ENCODE data around the gene FAM47E. TPM values are rescaled to one million over a fixed set of nuclear protein-coding genes. Genes with fewer than 3 reads are reported as not detected.

Gene FAM47E
- total RNA-seq, 1 experiment from 2014 or later, result 2.0 TPM

DNA sequence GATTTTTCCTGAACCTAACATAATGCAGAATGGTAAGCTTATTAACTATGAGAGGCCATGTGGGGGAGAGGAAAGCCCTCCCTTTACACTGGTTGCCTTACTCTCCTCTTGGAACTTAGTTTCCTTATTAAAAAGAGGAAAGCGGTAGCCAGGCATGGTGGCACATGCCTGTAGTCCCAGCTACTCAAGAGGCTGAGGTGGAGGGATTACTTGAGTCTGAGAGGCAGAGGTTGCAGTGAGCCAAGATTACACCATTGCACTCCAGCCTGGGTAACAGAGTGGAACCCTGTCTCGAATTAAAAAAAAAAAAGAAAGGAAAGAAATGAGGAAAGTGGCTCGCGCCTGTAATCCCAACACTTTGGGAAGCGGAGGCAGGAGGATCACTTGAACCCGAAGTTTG, 2.0 kb downstream of the FAM47E start:
- in situ Hi-C loops (cut with HindIII; ENCODE audit: low pct_unique_long_range_greater_than_20kb, low sequenced_read_pairs), result no loop called here
- DNase-seq (ENCODE audit: low read depth), result no peak

DNA sequence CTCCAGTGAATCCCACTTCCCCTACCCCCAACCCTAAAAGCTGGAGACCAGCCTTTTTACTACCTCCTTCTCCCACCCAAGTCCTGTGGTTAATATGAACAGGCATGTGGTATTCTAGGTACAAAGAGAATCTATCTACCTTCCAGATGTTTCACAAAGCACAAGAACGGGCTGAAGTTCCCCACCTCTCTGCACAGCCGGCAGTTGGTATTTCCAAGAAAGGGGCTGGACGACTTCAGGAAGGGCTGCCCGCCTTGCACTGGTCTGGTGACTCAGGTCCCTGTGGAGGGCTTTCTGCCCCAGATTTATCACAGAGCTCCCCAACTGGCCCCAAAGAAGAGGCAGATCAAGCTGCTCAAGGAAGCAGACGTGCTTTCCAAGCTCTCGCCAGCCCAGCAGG, 4.5 kb downstream of the FAM47E start:
- in situ Hi-C loops (cut with HindIII; ENCODE audit: low pct_unique_long_range_greater_than_20kb, low sequenced_read_pairs), result no loop called here

DNA sequence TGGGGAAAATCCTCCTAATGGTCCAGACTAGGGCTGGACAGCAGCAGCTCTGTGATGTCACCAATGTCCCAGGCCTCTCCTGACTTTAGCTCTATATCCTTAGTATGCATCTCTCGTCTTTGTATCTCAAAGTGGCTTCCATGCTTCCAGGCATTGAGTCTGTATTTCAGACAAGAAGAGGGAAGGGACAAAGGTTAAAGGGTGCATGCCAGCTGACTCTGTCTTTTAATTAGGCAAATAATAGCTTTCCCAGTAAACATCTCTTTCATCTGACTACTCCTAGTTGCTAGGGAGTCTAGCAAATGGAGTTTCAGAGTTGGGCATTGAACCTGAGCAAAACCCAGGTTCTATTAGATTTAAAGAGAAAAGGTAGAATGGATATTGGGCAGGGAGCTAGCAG, 5.4 kb downstream of the FAM47E start:
- no peak for DNase-seq (ENCODE audit: low read depth)

More for the DNA sequence above, 4.5 kb downstream of the FAM47E start:
- DNase-seq (ENCODE audit: low read depth), result no peak

DNA sequence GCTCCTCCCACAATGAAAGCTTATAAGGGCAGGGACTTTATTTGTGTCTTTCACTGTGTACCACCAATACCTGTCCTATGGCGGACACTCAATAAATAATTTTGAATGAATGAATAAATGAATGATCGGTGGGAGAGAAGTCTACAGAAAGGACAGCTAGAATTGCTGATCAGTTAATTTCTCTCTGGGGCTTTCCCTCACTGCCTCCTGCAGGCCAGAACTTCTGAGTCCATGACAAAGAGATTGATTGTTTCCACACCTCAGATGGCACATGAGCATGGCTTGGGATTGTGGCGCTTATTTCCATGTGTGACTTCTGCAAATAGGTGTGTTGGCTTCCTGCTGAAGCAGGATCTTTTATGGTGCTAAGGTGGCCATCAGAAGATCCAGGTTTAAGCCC, 6.3 kb downstream of the FAM47E start:
- no peak for DNase-seq (ENCODE audit: low read depth)
- in situ Hi-C loops (cut with HindIII; ENCODE audit: low pct_unique_long_range_greater_than_20kb, low sequenced_read_pairs), result no loop called here

More for the DNA sequence above, 5.4 kb downstream of the FAM47E start:
- in situ Hi-C loops (cut with HindIII; ENCODE audit: low pct_unique_long_range_greater_than_20kb, low sequenced_read_pairs), result no loop called here

DNA sequence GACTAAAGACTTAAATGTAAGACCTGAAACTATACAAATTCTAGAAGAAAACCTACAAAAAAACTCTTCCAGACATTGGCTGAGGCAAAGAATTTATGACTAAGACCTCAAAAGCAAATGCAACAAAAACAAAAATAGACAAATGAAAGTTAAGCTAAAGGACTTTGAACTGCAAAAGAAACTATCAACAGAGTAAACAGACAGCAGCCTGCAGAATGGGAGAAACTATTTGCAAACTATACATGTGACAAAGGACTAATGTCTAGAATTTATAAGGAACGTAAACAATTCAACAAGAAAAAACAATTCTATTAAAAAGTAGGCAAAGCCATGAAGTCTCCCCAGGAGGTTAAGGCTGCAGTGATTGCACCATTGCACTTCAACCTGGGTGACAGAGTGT, 9.1 kb downstream of the FAM47E start:
- in situ Hi-C loops (cut with HindIII; ENCODE audit: low pct_unique_long_range_greater_than_20kb, low sequenced_read_pairs), result no loop called here
- DNase-seq (ENCODE audit: low read depth), result no peak

DNA sequence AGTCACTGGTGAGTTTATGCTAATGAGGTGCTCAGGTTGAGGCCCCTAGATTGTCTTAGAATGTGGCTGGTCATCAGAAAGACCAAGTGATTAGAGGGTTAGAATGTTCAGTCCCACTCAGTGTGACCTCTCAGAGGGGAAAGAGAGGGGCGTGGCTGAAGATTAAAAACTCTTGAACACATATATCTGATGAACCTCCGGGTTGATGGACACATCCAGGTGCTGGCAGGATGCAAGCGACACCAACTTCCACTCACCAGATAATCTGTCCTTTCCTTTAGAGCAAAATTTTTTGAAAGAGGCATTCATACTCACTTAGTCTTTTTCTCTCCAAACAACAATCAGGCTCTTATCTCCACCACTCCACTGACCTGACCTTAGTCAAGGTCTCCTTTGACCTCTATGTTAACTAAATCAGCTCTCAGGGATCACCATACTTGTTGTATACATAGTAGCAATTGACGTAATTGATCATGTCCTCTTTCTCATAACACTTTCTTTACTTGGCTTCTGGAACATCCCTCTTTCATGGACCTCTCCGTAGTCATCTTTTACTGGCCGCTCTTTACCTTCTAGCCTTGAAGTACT, 14.2 kb downstream of the FAM47E start:
- DNase-seq (ENCODE audit: low read depth), result no peak
- in situ Hi-C loops (cut with HindIII; ENCODE audit: low pct_unique_long_range_greater_than_20kb, low sequenced_read_pairs), result no loop called here

DNA sequence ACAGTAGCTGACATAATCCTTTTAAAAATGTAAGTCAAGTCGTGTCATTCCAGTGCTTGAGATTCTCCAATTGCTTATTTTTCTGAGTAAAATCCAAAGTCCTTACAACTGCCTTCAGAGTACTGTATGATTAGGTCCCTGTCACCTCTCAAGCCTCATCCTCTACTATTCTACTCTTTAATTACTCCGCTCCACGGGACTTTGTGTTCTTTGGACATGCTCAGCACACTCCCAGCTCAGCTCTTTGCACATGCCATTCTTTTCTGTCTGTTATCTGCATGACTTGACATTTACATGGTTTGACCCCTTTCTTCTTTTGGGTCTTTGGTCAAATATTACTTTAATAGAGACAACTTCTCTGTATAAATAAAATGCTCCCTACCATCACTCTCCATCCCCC, 15.1 kb downstream of the FAM47E start:
- DNase-seq (ENCODE audit: low read depth), result no peak
- in situ Hi-C loops (cut with HindIII; ENCODE audit: low pct_unique_long_range_greater_than_20kb, low sequenced_read_pairs), result no loop called here

DNA sequence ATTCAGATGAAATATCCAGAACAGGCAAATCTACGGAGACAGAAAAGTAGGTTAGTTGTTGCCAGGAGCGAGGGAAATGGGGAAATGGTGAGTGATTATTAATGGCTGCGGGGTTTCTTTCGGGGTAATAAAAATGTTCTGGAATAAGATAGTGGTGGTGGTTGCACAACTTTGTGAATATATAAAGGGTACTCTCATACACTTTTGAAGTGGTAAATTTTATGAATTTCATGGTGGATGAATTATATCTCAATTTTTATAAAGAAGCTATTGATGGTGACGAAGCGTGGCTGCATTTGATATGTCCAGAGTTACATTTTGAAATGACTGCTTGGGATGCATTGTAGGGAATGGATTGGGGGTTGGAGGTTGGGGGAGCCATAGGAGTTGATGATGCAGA, 16.3 kb downstream of the FAM47E start:
- in situ Hi-C loops (cut with HindIII; ENCODE audit: low pct_unique_long_range_greater_than_20kb, low sequenced_read_pairs), result no loop called here

DNA sequence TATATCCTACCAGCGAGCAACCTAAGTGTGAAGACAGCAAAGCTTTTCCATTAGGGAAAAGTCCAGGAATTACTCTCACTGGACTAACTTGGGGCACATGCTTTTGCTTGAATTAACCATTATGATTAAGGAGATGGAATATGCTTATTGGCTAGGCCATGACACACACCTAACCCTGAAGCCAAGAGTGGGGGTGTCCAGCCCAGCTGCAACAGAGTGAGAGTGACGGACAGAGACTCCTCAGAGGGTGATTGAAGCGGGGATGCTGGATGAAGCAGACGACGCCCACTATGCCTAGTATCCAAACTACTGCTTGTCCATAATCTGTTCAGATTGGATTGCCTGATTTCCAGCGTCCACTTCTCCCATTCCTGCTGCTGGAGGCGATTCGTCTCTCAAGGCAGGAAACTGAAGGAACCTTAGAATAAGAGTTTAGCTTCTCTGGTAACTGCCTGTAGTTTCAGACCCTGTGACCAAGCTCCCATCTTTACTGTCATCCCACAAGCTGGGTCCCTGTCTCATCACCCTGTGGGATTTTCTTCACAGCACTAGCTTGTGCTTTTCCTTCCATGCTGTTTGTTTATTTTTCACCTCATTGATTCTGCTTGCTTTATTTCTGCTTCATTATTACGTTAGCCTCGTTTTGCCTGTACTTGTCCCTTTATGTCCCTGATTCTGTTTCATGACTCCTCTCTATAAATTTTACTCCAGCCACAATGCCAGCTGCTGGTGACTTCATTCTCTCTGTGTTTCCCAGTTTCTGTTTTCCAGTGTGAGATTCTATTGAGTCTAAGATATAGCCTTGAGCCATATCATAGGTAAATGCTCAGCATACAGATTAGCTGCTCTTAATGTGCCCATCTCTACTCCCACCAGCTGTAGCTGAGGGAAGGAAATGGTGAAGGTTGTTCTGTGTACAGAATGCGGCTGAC, 19.0 kb downstream of the FAM47E start:
- DNase-seq (ENCODE audit: low read depth), result no peak
- in situ Hi-C loops (cut with HindIII; ENCODE audit: low pct_unique_long_range_greater_than_20kb, low sequenced_read_pairs), result no loop called here

More for the DNA sequence above, 16.3 kb downstream of the FAM47E start:
- no peak for DNase-seq (ENCODE audit: low read depth)

DNA sequence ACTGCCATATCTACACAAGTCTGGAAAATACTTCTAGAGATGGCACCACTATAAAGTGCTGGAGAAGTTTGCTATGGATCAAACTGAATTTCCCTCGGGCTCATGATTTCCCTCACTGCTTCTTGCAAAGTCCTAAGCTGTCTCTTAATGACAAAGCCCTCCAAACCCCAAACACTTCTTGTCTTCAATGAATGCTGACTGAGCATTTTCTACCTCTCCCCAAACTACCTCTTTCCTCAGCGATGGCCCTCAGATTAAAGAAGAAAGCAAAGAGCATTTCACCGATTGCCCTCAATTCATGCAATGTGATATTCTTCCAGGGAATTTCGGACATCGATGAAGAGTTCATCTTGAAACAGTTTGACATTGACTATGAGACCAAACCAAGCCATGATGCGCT, 19.7 kb downstream of the FAM47E start:
- DNase-seq (ENCODE audit: low read depth), result no peak
- in situ Hi-C loops (cut with HindIII; ENCODE audit: low pct_unique_long_range_greater_than_20kb, low sequenced_read_pairs), result no loop called here

DNA sequence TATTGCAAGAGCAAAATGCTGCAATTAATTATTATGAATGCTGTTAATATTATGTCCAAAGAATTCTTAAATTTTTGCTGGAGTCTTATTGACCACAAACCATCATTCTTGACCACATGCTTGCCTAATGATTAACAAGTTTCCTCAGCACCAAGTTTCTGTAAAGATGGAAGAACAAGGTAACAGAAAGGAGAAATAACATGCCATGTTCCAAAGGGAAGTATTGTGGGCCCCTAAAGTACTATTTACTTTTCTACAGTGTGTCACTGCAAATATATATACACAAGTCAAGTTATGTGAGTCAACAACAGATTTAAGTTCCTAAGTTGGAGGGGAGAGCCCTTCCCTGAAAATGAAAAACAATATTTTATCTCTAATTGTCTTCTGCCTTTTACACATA, 20.6 kb downstream of the FAM47E start:
- in situ Hi-C loops (cut with HindIII; ENCODE audit: low pct_unique_long_range_greater_than_20kb, low sequenced_read_pairs), result no loop called here
- DNase-seq (ENCODE audit: low read depth), result no peak

DNA sequence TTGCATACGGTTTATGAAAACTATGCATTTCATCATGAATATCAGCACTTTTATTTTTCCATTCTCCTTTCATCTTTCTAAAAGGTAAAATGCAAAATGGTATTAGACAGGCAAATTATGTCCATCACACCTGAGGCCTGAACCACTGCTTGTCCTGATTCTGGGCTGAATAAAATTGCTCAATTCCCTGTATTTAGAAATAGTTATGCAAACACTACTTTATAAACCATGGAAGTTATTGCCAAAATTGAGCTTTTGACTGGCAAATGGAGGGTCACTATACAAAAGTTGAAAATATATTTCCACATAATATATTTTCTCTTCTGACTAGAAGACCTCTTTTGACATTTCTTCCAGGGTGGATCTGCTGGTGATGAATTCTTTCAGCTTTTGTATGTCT, 21.1 kb downstream of the FAM47E start:
- in situ Hi-C loops (cut with HindIII; ENCODE audit: low pct_unique_long_range_greater_than_20kb, low sequenced_read_pairs), result no loop called here
- no peak for DNase-seq (ENCODE audit: low read depth)

DNA sequence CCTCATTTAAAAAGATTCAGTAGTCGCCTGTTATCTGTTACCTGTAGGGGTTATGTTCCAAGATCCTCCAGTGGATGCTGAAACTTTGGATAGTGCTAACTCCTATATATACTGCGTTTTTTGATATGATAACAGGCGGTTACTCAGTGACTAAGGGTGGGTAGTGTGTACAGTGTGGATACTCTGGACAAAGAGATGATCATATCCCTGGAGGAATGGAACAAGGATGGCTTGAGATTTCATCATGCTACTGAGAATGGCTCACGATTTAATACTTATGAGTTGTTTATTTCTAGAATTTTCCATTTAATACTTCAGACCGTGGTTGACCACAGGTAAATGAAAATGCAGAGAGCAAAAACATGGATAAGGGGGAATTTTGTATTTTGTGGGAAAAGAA, 21.5 kb downstream of the FAM47E start:
- DNase-seq (ENCODE audit: low read depth), result no peak
- in situ Hi-C loops (cut with HindIII; ENCODE audit: low pct_unique_long_range_greater_than_20kb, low sequenced_read_pairs), result no loop called here

DNA sequence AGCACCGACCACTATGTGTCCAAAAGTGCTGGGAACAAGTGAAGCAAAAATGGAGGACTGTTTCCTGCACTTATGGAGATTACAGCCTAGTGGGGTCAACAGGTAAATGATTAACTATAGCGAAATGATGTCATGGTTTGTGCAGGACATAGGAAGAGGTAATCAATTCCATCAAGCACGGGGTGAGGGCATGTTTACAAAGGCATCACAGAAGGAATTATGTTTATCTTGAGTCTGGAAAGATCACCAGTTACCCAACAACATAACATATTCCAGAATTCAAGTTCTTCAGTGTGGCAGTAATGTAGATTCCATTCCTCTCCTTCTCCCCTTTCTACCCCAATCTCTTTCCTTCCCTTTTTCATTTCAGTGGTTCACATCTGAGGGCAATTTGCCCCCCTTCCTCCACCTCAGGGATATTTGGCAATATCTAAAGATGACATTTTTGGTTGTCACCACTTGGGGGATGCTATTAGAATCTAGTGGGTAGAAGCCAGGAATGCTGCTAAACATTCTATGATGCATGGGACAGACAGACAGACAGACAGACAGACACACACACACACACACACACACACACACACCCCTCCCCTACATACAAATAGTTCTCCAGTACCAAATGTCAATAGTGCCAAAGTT, 24.1 kb downstream of the FAM47E start:
- no peak for DNase-seq (ENCODE audit: low read depth)
- in situ Hi-C loops (cut with HindIII; ENCODE audit: low pct_unique_long_range_greater_than_20kb, low sequenced_read_pairs), result no loop called here

DNA sequence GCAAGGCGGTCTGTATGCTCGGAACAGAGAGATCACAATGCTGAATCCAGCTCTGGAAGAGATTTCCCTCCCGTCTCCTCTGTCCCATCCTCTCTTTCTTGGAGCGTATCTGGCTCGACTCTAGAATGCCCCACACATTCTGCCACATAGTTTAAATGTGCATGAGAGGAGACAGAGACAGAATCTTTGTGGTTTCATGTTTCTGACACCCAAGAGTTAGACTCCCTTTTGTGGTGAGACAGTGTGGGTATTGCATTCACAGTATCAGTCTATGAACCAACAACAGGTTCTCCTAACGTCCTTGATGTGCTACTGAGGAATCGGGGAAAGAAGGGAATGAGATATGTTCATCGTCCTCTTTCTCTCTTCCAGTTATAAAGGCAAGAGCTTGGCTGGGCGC, 25.3 kb downstream of the FAM47E start:
- no peak for DNase-seq (ENCODE audit: low read depth)
- in situ Hi-C loops (cut with HindIII; ENCODE audit: low pct_unique_long_range_greater_than_20kb, low sequenced_read_pairs), result no loop called here

DNA sequence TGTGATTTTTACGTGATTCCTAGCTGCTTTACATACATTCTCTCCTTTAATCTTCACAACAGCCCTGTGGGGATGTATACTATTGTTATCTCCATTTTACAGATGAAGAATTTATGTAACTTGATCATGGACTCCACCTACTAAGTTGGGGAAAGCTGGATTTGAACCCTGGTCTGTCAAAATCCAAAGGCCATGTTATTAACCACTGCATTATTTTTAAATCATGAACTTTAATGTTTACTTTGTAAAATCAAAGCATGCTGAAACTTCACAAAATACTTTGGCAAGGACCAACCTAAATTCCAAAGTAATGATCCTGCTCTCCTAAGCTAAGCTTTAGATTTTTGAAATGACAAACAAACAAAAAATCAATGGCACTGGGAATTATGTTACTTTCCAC, 26.1 kb downstream of the FAM47E start:
- in situ Hi-C loops (cut with HindIII; ENCODE audit: low pct_unique_long_range_greater_than_20kb, low sequenced_read_pairs), result no loop called here

DNA sequence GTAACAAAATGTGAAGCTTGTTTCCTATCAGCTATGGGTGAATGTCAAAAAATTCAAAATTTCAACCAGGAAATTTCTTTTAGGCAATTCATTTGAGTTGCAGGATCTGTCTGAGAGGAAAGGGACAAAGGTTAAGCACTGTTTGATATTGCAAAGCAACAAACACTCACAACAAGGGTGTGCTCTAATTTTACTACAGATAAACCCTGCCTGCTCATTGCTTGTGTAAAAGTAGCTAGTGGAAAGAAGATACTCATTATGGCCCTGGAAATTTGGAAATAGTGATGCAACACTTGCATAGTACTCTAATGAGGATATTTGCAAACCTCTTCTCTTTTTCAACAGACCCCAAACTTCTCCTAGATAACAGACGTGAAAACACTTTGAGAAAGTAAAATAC, 27.1 kb downstream of the FAM47E start:
- in situ Hi-C loops (cut with HindIII; ENCODE audit: low pct_unique_long_range_greater_than_20kb, low sequenced_read_pairs), result no loop called here

More for the DNA sequence above, 26.1 kb downstream of the FAM47E start:
- DNase-seq (ENCODE audit: low read depth), result no peak

DNA sequence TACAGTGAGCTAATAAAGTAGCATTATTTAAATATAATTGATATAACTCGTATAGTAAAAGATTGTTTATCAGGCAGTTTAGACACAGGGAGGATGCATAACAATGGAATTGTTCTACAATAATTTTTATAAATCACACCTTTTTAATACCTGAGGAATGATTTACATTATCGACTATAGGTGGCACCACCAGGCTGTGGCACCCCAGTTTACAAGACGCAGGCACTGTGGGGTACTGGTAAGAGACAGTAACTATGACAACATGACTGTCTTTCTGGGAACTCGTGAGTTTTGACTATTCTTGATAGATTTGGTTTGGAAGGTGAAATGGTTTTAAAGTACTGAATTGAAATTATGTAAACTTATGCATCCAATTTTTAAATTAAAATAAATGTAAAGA, 27.9 kb downstream of the FAM47E start:
- DNase-seq (ENCODE audit: low read depth), result no peak
- in situ Hi-C loops (cut with HindIII; ENCODE audit: low pct_unique_long_range_greater_than_20kb, low sequenced_read_pairs), result no loop called here

More for the DNA sequence above, 27.1 kb downstream of the FAM47E start:
- DNase-seq (ENCODE audit: low read depth), result no peak
